LNCAP (cell line): ENCODE measurements around the gene HNRNPL.

Experiments used
- CTCF ChIP-seq: fragments of 450-650 bp; IDR thresholded peaks from 2 replicates; pipeline ENCODE4 v1.5.1; 2017; ENCODE audit warnings: mild to moderate bottlenecking

The HNRNPL gene

GRCh38 chr19:38867171-38867780 is 17.5 kb upstream of the HNRNPL start:
- TF ChIP-seq CTCF: no peak

- TF ChIP-seq CTCF: no peak
These were observed 12.7 kb upstream of the HNRNPL start for GRCh38 chr19:38862321-38863059.

GRCh38 chr19:38861368-38861767 is 11.6 kb upstream of the HNRNPL start:
- TF ChIP-seq CTCF: no peak

GRCh38 chr19:38856813-38857212 is 7.0 kb upstream of the HNRNPL start:
- TF ChIP-seq CTCF: no peak

GRCh38 chr19:38853214-38853613 is 3.4 kb upstream of the HNRNPL start:
- TF ChIP-seq CTCF: no peak

- TF ChIP-seq CTCF: no peak
These were observed 2.7 kb upstream of the HNRNPL start for GRCh38 chr19:38852231-38853044.

GRCh38 chr19:38851622-38852230 is 1.9 kb upstream of the HNRNPL start:
- TF ChIP-seq CTCF: no peak
